Panc1 (cell line): ENCODE data around the gene CNTNAP4. TPM values are rescaled to one million over a fixed set of nuclear protein-coding genes. Genes with fewer than 3 reads are reported as not detected.

Source experiments
- ATAC-seq: fragments of 200-7000 bp; cut with Tn5 transposase; 2 replicates; pipeline ENCODE4 v1.9.1; 2020; ENCODE audit warnings: mild to moderate bottlenecking, moderate library complexity
- BruUV-seq: library from RNA; stranded (reverse); fragments of 400-500 nt; replicated peaks from 2 replicates; lab custom pipeline; 2021; lab: Mats Ljungman, UMichigan
- CTCF ChIA-PET: fragments of 300-600 bp; sonication (Branson Sonifier 250); formaldehyde crosslinking; loops from one replicate; lab custom pipeline; 2022; ENCODE audit warnings: antibody characterized with exemption; lab: Charles Lee
- POLR2A ChIA-PET: fragments of 300-600 bp; sonication (Branson Sonifier 250); formaldehyde crosslinking; loops from one replicate; lab custom pipeline; 2022; ENCODE audit warnings: antibody characterized with exemption; lab: Charles Lee
- DNase-seq: peaks from one replicate; pipeline ENCODE4 v3.0.0-alpha.2; 2010; ENCODE audit warnings: low read depth, low spot score
- H3K27ac ChIP-seq: 2 replicates; pipeline ENCODE4 v1.5.1; 2011; ENCODE audit warnings: mild to moderate bottlenecking, low read length, inconsistent platforms
- H3K27me3 ChIP-seq: fragments of 200-500 bp; sonication (Bioruptor generic); 2 replicates; pipeline ENCODE4 v1.6.0; 2014; ENCODE audit warnings: low read length, inconsistent platforms; ENCODE audit not compliant: control insufficient read depth, insufficient read depth
- H3K36me3 ChIP-seq: fragments of 200-500 bp; sonication (Bioruptor generic); 2 replicates; pipeline ENCODE4 v1.5.1; 2014; ENCODE audit warnings: inconsistent platforms, mild to moderate bottlenecking, low read length, moderate library complexity; ENCODE audit not compliant: control insufficient read depth, insufficient read depth
- H3K4me1 ChIP-seq: 2 replicates; pipeline ENCODE4 v1.5.1; 2011; ENCODE audit warnings: inconsistent platforms, mild to moderate bottlenecking, low read length, moderate library complexity; ENCODE audit not compliant: control insufficient read depth, insufficient read depth
- H3K4me3 ChIP-seq, 2 experiments: 2 replicates each; pipeline ENCODE4 v1.5.1; 2011 to 2012; ENCODE audit warnings: low read depth in 2 of 2, low read length in 2 of 2, mild to moderate bottlenecking in 2 of 2, inconsistent platforms in 1 of 2, moderate library complexity in 1 of 2
- H3K9me3 ChIP-seq: fragments of 200-500 bp; sonication (Bioruptor generic); 2 replicates; pipeline ENCODE4 v1.5.1; 2014; ENCODE audit warnings: low read depth, mild to moderate bottlenecking, inconsistent platforms, low read length, moderate library complexity; ENCODE audit not compliant: control insufficient read depth, insufficient read depth
- POLR2AphosphoS5 ChIP-seq: IDR thresholded peaks from 2 replicates; pipeline ENCODE4 v1.6.1; 2012; ENCODE audit warnings: mild to moderate bottlenecking, low read depth, low read length, moderate library complexity
- SIN3A ChIP-seq: IDR thresholded peaks from 2 replicates; pipeline ENCODE4 v1.6.1; 2012; ENCODE audit warnings: low read depth, mild to moderate bottlenecking, low read length, moderate library complexity, borderline replicate concordance; ENCODE audit not compliant: insufficient read depth
- TCF7L2 ChIP-seq: IDR thresholded peaks from 2 replicates; pipeline ENCODE4 v1.6.1; 2011; ENCODE audit warnings: mild to moderate bottlenecking, low read depth, low read length, inconsistent platforms
- in situ Hi-C: cut with HindIII; loops from 2 replicates; pipeline ENCODE4 v1.10.0; 2016; ENCODE audit warnings: low sequenced_read_pairs, low pct_unique_long_range_greater_than_20kb
- intact Hi-C: fragments of 100-400 bp; cut with micrococcal nuclease; formaldehyde crosslinking; loops from one replicate; pipeline ENCODE4 v1.10.0; 2022; ENCODE audit not compliant: unreplicated experiment
- total RNA-seq: library from RNA; stranded (reverse); gene quantifications from one replicate; pipeline ENCODE4 v1.2.1, GENCODE V29; 2021; ENCODE audit not compliant: unreplicated experiment
- TF ChIP-seq, protein P1 (sequence below), 2 experiments: IDR thresholded peaks; 2 replicates each; pipeline ENCODE4 v1.6.1; 2011 to 2012; ENCODE audit warnings: low read depth in 2 of 2, control low read depth in 1 of 2, low read length in 1 of 2, mild to moderate bottlenecking in 1 of 2, moderate library complexity in 1 of 2; ENCODE audit not compliant: insufficient read depth in 1 of 2
- TF ChIP-seq, protein P2 (sequence below): fragments of 450-650 bp; IDR thresholded peaks from 2 replicates; pipeline ENCODE4 v1.5.1; 2017; ENCODE audit warnings: mild to moderate bottlenecking

The CNTNAP4 gene
- total RNA-seq, 1 experiment from 2014 or later, result not detected

DNA sequence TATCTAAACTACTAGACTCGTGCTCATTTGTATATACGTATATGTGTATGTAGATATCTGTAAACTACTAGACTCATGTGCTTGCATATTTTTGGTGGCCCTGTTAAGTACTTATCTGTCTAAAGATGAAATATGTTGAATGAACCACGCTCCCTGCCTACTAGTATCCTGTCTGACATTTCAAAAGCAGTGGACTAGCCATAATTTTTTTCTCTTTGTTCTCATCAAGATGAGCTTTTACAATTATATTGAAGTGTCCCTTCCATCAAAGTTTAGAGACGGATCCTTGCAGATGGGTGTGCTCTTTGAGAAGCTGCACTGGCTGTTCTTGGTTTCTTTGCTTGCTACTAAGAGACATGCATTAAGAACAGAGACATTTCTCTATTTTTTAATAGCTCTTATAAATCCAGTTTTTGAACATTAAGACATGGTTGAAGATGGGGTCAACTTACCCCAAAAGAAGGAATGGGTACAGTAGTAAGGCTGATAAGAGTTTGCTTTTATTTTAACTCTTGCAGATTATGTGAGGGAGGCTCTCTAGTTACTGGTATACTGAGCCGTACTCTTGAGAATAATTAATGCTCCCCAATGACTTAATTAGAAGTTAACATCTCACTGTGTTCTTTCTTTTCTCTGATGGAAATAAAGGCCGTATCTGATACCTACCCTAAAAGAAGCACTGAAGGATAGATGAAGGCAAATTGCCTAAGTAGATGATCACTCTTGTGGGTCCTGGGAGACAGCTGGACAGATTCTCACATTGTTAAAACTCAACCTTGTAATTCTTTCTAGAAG, 3.4 kb downstream of the CNTNAP4 start:
- Histone ChIP-seq H3K27ac (no peak overlapping the region), H3K4me1 (no peaks in the 10 kb centered on the region), H3K9me3 (no peaks in the 10 kb centered on the region), H3K36me3 (no peaks in the 10 kb centered on the region), H3K27me3 (no peaks in the 10 kb centered on the region), H3K4me3 (no peak overlapping the region)
- intact Hi-C loops, result no loop called here
- TF ChIP-seq SIN3A, result no peak
- TF ChIP-seq, protein P1, sequence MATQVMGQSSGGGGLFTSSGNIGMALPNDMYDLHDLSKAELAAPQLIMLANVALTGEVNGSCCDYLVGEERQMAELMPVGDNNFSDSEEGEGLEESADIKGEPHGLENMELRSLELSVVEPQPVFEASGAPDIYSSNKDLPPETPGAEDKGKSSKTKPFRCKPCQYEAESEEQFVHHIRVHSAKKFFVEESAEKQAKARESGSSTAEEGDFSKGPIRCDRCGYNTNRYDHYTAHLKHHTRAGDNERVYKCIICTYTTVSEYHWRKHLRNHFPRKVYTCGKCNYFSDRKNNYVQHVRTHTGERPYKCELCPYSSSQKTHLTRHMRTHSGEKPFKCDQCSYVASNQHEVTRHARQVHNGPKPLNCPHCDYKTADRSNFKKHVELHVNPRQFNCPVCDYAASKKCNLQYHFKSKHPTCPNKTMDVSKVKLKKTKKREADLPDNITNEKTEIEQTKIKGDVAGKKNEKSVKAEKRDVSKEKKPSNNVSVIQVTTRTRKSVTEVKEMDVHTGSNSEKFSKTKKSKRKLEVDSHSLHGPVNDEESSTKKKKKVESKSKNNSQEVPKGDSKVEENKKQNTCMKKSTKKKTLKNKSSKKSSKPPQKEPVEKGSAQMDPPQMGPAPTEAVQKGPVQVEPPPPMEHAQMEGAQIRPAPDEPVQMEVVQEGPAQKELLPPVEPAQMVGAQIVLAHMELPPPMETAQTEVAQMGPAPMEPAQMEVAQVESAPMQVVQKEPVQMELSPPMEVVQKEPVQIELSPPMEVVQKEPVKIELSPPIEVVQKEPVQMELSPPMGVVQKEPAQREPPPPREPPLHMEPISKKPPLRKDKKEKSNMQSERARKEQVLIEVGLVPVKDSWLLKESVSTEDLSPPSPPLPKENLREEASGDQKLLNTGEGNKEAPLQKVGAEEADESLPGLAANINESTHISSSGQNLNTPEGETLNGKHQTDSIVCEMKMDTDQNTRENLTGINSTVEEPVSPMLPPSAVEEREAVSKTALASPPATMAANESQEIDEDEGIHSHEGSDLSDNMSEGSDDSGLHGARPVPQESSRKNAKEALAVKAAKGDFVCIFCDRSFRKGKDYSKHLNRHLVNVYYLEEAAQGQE (IDR thresholded peaks at IDR 0.05; ENCODE audit: insufficient read depth in 1 of 2, low read depth in 2 of 2, low read length in 1 of 2), result no peak
- TF ChIP-seq POLR2AphosphoS5, result no peak
- TF ChIP-seq TCF7L2, result no peak
- ATAC-seq, result no peak
- no peak for DNase-seq
- ChIA-PET POLR2A (no interaction called here), CTCF (no interaction called here)
- no TSS peak for BruUV-seq
- in situ Hi-C loops, result no loop called here

DNA sequence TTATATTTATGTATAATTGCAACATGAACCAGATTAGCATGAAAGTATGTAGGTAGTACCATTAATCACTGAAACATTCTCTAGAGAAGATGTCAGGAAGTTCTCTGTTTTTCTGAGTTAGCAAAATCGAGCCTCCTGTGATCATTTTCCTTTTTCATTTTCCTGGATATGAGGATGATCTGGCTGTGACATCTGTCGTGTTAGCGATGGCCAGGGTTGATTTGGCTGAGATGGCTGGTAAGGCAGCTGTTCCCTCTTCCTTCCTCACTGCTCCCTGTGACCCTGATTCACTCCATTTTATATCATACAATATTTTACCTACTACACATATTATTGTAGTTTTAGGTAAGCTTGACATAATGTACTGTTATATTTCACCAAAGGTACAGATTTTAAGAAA, 10.3 kb downstream of the CNTNAP4 start:
- no peaks in the 10 kb centered on the region for H3K9me3 ChIP-seq
- CTCF ChIA-PET, result no interaction called here
- no peak for DNase-seq
- H3K36me3 ChIP-seq, result no peaks in the 10 kb centered on the region
- H3K4me1 ChIP-seq, result no peaks in the 10 kb centered on the region
- no peak overlapping the region for H3K27ac ChIP-seq
- intact Hi-C loops, result no loop called here
- H3K4me3 ChIP-seq, result no peak overlapping the region
- ATAC-seq, result no peak
- BruUV-seq, result no TSS peak
- POLR2A ChIA-PET, result no interaction called here
- in situ Hi-C loops, result no loop called here
- no peaks in the 10 kb centered on the region for H3K27me3 ChIP-seq
- no peak for TF ChIP-seq POLR2AphosphoS5
- TF ChIP-seq SIN3A, result no peak
- TF ChIP-seq, protein P1 (IDR thresholded peaks at IDR 0.05; ENCODE audit: insufficient read depth in 1 of 2, low read depth in 2 of 2, low read length in 1 of 2), result no peak
- TF ChIP-seq, protein P2, sequence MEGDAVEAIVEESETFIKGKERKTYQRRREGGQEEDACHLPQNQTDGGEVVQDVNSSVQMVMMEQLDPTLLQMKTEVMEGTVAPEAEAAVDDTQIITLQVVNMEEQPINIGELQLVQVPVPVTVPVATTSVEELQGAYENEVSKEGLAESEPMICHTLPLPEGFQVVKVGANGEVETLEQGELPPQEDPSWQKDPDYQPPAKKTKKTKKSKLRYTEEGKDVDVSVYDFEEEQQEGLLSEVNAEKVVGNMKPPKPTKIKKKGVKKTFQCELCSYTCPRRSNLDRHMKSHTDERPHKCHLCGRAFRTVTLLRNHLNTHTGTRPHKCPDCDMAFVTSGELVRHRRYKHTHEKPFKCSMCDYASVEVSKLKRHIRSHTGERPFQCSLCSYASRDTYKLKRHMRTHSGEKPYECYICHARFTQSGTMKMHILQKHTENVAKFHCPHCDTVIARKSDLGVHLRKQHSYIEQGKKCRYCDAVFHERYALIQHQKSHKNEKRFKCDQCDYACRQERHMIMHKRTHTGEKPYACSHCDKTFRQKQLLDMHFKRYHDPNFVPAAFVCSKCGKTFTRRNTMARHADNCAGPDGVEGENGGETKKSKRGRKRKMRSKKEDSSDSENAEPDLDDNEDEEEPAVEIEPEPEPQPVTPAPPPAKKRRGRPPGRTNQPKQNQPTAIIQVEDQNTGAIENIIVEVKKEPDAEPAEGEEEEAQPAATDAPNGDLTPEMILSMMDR, result no peak
- TF ChIP-seq TCF7L2, result no peak
